Measurements from ENCODE around the gene WDR72. TPM values are rescaled to one million over a fixed set of nuclear protein-coding genes. Genes with fewer than 3 reads are reported as not detected.

WDR72 gene
- total and polyA plus RNA-seq, 12 donors = 0.09 TPM; not detected in 11

- Histone ChIP-seq H3K4me1 (no peaks in the 10 kb centered on the region), H3K27ac (no peak overlapping the region), H3K4me3 (no peak overlapping the region), H3K36me3 (no peaks in the 10 kb centered on the region), H3K9me3 (peaks cover 0 to 10% (median 0%) of the 10 kb centered on the region in 11 donors), H3K27me3 (no peaks in the 10 kb centered on the region)
- 74 to 75% methylated on average over 3 of the region's 3 CpGs for WGBS, 2 donors
- intact Hi-C loops (cut with DNase I) = no loop called here
- no peak for TF ChIP-seq CTCF (IDR thresholded peaks at IDR 0.05)
- ATAC-seq (no peak), DNase-seq (no peak)
Observed at GRCh38 chr15:53569751-53570480, 189.5 kb downstream of the WDR72 start.

- no peak for TF ChIP-seq CTCF (IDR thresholded peaks at IDR 0.05)
- intact Hi-C loops (cut with DNase I) = no loop called here
- no peak for DNase-seq
- no peaks in the 10 kb centered on the region for H3K4me1 ChIP-seq
- no peak overlapping the region for H3K27ac ChIP-seq
- no peaks in the 10 kb centered on the region for H3K36me3 ChIP-seq
- no peaks in the 10 kb centered on the region for H3K27me3 ChIP-seq
- peaks cover 0 to 10% (median 0%) of the 10 kb centered on the region in 11 donors for H3K9me3 ChIP-seq
- no peak for ATAC-seq
- WGBS, 2 donors = 80 to 82% methylated on average over 4 of the region's 4 CpGs
- H3K4me3 ChIP-seq = no peak overlapping the region
Observed at GRCh38 chr15:53566912-53567311, 192.6 kb downstream of the WDR72 start.

GRCh38 chr15:53565721-53566120 is 193.7 kb downstream of the WDR72 start:
- intact Hi-C loops (cut with DNase I) = no loop called here

GRCh38 chr15:53564647-53565046 is 194.8 kb downstream of the WDR72 start:
- WGBS, 2 donors = 72 to 75% methylated on average over 2 of the region's 2 CpGs

More at GRCh38 chr15:53565721-53566120, 193.7 kb downstream of the WDR72 start:
- no peak for TF ChIP-seq CTCF (IDR thresholded peaks at IDR 0.05)
- no peak overlapping the region for H3K27ac ChIP-seq
- H3K36me3 ChIP-seq = no peaks in the 10 kb centered on the region
- DNase-seq = no peak
- 64 to 72% methylated on average over 4 of the region's 4 CpGs for WGBS, 2 donors
- H3K4me1 ChIP-seq = no peaks in the 10 kb centered on the region
- no peak overlapping the region for H3K4me3 ChIP-seq
- no peak for ATAC-seq
- H3K9me3 ChIP-seq = peaks cover 0 to 6% (median 0%) of the 10 kb centered on the region in 11 donors
- H3K27me3 ChIP-seq = no peaks in the 10 kb centered on the region

More at GRCh38 chr15:53564647-53565046, 194.8 kb downstream of the WDR72 start:
- ATAC-seq (no peak), DNase-seq (no peak)
- H3K4me3 ChIP-seq = no peak overlapping the region
- intact Hi-C loops (cut with DNase I) = no loop called here
- TF ChIP-seq CTCF (IDR thresholded peaks at IDR 0.05) = no peak
- H3K36me3 ChIP-seq = no peaks in the 10 kb centered on the region
- H3K27ac ChIP-seq = no peak overlapping the region
- no peaks in the 10 kb centered on the region for H3K27me3 ChIP-seq
- H3K4me1 ChIP-seq = no peaks in the 10 kb centered on the region
- H3K9me3 ChIP-seq = peaks cover 0 to 4% (median 0%) of the 10 kb centered on the region in 11 donors

All from heart right ventricle (tissue), 16 donors.